ENCODE results near the gene ANKRD42. TPM values are rescaled to one million over a fixed set of nuclear protein-coding genes. Genes with fewer than 3 reads are reported as not detected.

ANKRD42 gene
- total and polyA plus RNA-seq, 8 donors: 10.2 to 17.2 (median 13.4) TPM

DNA sequence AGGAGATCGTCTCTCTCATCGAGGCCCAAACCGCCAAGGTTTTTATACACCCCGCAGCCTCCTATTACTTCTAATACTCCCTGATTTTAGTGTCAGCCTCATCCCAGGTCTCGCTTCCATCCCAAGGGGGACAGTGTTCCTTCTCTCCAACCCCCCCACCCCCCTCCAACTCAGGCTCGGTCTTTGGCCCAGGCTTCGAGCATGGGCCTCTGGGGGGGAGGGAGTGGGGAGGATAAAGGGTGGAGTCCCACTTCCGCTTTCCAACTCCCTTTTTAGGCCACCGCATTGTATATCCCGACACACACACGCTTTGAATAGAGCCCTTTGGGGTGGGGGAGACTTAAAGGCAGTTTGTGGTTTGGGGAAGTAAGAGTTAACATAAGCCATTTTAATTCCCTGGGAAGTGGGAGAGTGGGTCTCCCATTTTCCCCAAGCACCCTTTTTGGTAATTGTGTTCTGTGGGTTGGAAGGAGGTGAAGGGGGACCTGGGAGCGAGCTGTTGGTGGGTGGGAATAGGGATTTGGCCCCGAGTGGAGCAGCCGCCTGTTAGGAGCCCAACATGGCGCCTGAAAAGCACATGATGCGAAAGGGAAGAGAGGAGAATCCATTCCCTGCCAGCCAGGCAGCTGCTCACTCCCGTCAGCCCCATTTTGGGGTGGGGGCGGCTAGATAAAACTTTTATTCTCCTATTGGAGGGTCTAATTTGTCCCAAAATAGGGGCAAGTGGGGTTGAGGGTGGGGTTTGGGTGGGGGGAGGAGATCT is 35.7 kb upstream of the ANKRD42 start:
- intact Hi-C loops (cut with DNase I): no loop called here

GRCh38 chr11:83158357-83158786 is 35.1 kb upstream of the ANKRD42 start:
- intact Hi-C loops (cut with DNase I): no loop called here
- Histone ChIP-seq H3K4me1 (peaks cover 14 to 54% of the 10 kb centered on the region in 2 donors), H3K4me3 (peak overlapping the region; percentile 93 to 96), H3K27ac (peak overlapping the region; percentile 99 to 100), H3K9me3 (no peaks in the 10 kb centered on the region), H3K36me3 (peaks cover 0 to 3% of the 10 kb centered on the region in 2 donors), H3K27me3 (no peaks in the 10 kb centered on the region)
- TF ChIP-seq CTCF (IDR thresholded peaks at IDR 0.05): no peak
- DNase-seq (no peak), ATAC-seq (no peak)

More for the DNA sequence above, 35.7 kb upstream of the ANKRD42 start:
- Histone ChIP-seq H3K9me3 (no peaks in the 10 kb centered on the region), H3K4me1 (peaks cover 14 to 48% of the 10 kb centered on the region in 2 donors), H3K27me3 (no peaks in the 10 kb centered on the region), H3K36me3 (peaks cover 0 to 3% of the 10 kb centered on the region in 2 donors), H3K4me3 (peak overlapping the region; percentile 93 to 96), H3K27ac (peak overlapping the region; percentile 99 to 100)
- ATAC-seq: peak; percentile 35
- peak; percentile 70 to 76 (median 74) for DNase-seq
- no peak for TF ChIP-seq CTCF (IDR thresholded peaks at IDR 0.05)

DNA sequence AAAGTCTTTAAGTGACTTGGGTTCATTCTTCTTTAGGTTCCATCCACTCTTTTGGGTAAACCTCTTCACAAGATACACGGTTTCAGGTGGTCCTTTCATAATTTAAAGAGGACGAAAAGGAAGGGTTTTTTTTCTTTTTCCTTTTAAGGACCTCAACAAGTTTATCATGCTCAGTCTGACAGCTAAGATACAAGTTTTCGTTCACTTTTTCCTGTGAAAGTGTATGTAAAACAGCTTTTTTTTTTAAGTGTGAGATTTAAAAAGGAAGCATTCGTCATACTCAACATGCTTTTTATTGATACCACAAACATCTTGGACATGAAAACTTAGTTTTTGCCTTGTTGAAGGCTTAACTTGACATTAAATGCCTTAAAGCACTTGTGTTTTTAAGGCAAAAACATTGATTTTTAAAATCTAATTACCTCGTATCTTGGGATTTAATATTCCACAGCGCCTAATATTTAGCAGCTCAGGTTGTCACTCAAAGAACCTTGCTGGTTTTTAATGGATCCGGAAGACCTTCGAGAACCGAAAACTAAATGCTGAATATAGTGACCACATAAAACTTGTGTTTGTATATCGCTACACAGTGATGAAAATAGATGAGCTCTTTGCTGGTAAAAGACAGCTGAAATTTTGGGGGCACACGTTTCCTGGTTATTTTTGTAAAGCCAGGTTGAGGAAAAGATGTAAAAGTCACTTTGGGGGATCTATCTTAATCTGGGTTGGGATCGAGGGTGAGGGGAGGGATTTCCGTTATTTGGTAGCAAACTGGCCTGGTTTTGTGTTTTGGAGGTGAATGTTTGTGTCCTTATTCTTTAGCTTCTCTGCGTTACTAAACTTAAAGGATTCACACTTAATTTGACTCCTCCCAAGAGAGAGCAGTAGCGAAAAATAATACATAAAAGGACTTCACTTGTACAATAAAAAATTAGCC is 34.3 kb upstream of the ANKRD42 start:
- H3K27me3 ChIP-seq: no peaks in the 10 kb centered on the region
- no peak for TF ChIP-seq CTCF (IDR thresholded peaks at IDR 0.05)
- H3K4me1 ChIP-seq: peaks cover 14 to 55% of the 10 kb centered on the region in 2 donors
- no peaks in the 10 kb centered on the region for H3K9me3 ChIP-seq
- peak overlapping the region; percentile 99 to 100 for H3K27ac ChIP-seq
- peaks cover 0 to 11% of the 10 kb centered on the region in 2 donors for H3K36me3 ChIP-seq
- DNase-seq (no peak), ATAC-seq (no peak)
- intact Hi-C loops (cut with DNase I): no loop called here
- H3K4me3 ChIP-seq: peak overlapping the region; percentile 93 to 96

- DNase-seq (peak in 1 of 4 donors; percentile 48), ATAC-seq (no peak)
- peak overlapping the region; percentile 27 to 51 for H3K27ac ChIP-seq
- H3K4me3 ChIP-seq: peak overlapping the region; percentile 93 to 96
- peaks cover 0 to 20% of the 10 kb centered on the region in 2 donors for H3K36me3 ChIP-seq
- H3K27me3 ChIP-seq: no peaks in the 10 kb centered on the region
- intact Hi-C loops (cut with DNase I): no loop called here
- no peaks in the 10 kb centered on the region for H3K9me3 ChIP-seq
- TF ChIP-seq CTCF (IDR thresholded peaks at IDR 0.05): no peak
- peaks cover 14 to 55% of the 10 kb centered on the region in 2 donors for H3K4me1 ChIP-seq
Measured at GRCh38 chr11:83159902-83160865, 33.3 kb upstream of the ANKRD42 start.
